NK-92 treated with Interleukin-12 subunit alpha and Interleukin-12 subunit beta, amount 100 ng/mL, for 24 hours (cell line): ENCODE data around the gene CNOT6L.

Source experiments
- DNase-seq: peaks from one replicate; lab custom pipeline; 2025; lab: John Stamatoyannopoulos, UW

Gene CNOT6L

GRCh38 chr4:77712675-77713074, 106.5 kb downstream of the CNOT6L start:
- no peak for DNase-seq

DNA sequence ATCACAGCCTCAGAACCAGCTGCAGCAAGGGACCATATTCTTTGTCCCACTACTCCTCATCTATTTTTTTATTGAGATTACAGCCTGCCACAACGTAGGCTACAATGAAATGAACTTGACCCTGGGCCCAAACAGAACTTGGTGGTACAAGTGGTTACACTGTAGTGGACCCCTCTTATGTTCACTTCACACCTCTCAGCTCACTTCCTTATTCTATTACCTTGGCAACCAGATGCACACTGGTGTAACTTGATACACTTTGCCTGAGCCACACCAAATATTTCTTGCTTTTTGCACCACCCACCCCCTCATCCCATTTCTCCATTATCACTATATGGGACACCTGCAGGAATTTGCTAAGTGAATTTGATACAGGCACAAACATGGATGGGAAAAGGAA, 107.7 kb downstream of the CNOT6L start:
- no peak for DNase-seq

GRCh38 chr4:77710684-77711083, 108.5 kb downstream of the CNOT6L start:
- no peak for DNase-seq

GRCh38 chr4:77710059-77710458, 109.1 kb downstream of the CNOT6L start:
- DNase-seq: no peak

GRCh38 chr4:77706717-77707116, 112.5 kb downstream of the CNOT6L start:
- DNase-seq: no peak

GRCh38 chr4:77703666-77704065, 115.5 kb downstream of the CNOT6L start:
- no peak for DNase-seq

DNA sequence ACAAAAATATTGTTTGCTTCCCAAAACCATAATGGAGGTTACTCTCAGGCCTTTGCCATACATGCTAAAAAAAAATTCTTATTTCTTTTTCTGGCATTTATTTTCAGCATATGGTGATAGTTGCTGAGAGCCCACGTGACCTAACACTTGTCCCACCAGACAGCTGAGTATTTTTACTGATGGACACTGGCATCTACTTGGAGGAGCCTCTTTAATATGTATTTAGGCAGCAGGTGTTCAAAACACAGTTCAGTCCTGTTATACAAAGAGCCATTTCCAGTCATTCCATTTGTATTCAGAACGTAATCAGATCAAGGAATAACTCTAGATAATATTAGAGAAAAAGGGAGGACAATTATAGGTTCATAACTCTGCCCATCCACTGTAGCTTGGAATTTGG, 118.0 kb downstream of the CNOT6L start:
- DNase-seq: no peak

DNA sequence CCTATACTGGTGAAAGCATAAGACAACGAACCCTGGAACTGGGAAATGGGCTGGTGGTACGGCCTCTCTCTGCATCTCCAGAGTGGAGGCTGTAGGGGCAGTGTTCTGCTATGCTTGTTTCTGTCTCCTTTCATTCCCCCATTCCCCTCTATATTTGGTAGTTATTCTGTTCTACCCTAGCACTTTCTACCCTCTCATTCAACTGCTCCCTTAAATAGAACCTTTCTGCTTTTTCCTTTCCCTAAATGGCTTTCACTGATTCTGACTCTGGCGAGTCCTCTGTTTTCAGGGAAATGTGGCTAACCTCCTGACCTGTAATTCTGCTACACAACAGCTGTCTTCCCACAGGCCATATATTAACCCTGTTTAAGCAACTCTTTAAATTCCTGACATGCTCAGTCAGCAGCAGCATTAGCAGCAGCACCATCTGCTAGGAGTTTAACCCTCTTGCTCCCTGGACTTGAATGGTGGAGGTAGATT, 119.4 kb downstream of the CNOT6L start:
- DNase-seq: no peak

DNA sequence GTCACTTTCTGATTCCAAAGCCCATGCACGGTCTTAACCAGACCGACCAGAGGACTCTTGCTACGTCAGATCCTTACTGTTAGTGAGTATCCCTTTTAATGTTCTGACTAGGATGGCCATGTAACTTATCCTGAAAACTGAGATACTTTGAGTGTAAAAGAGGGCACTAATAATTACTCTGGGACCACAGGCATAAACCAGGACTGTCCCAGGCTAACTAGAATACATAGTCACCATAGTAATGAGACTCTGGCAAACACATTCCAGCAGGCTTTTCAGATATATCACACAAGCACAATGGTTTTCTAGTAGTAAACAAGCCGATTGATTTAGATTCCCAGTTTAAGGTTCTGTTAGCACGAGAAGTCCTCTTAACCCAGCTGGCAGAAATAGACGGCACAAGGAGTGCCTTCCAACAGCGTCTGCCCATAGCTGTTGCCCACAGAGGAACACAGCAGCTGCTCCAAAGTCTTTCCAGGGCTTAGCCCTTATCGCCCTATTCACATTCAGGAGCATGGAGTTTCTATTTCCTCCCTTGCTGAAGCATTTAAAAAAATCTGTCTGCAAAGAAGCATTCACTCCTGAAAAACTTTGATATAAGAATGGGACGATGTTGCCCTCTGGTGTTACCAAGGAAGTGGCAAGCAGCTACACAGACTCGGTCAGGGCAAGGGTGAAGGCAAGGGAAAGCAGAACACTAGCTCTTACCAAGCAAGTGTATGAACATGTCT, 121.1 kb downstream of the CNOT6L start:
- DNase-seq: no peak

GRCh38 chr4:77695774-77696173, 123.4 kb downstream of the CNOT6L start:
- no peak for DNase-seq

- no peak for DNase-seq
These were observed 126.2 kb downstream of the CNOT6L start for GRCh38 chr4:77692847-77693432.

DNA sequence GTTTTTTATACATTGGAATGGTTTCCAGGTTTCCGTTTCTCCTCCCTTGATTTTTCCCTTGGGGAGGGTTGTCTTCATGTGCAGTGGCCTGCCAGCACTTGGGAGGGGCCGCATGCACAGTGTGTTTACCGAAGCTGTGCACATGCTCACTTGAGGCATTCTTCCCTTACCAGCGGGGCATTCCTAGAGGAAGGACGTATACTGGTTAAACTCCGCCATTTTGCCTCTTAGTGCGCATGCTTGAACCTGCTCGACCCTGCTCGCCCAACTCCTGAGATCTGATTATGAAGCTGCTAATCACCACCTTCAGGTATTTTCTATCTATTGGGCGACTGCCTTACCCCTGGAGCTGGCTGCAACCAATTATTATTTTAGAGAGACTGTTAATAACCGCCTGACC, 137.4 kb downstream of the CNOT6L start:
- no peak for DNase-seq

- no peak for DNase-seq
These were observed 142.3 kb downstream of the CNOT6L start for GRCh38 chr4:77676842-77677241.

DNA sequence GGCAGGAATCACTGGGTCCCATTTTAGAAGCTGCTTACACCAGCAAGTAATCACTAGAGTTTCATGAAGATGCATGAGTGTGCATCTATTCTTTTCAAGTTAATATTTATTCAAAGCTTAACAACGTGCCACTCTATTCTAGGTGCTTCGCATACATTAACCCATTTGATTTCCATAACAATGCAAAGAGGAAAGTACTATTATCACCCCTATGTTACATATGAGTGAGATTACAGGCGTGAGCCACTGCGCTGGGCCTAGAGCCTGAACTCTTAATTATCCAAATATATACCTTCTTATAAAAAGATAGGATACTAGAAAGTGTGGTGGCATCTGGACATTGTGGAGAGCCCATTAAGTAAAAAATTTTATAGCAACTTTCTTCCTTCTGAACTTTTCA, 148.1 kb downstream of the CNOT6L start:
- no peak for DNase-seq

GRCh38 chr4:77669946-77670590, 149.1 kb downstream of the CNOT6L start:
- DNase-seq: no peak

- DNase-seq: no peak
These were observed 153.6 kb downstream of the CNOT6L start for GRCh38 chr4:77665381-77666069.
